ENCODE measurements around the gene OR13A1. TPM values are rescaled to one million over a fixed set of nuclear protein-coding genes. Genes with fewer than 3 reads are reported as not detected.
"Not testable (repeated sequence)": the region's sequence is repeated elsewhere in the genome, so short reads cannot be mapped to it uniquely, and the experiment has no call there.

Gene OR13A1
- total and polyA plus RNA-seq, 4 donors = 0.15 to 0.31 (median 0.28) TPM; not detected in 1

GRCh38 chr10:45313264-45313873 lies 2.0 kb downstream of the OR13A1 start:
- Histone ChIP-seq H3K9me3 (ENCODE audit: control insufficient read depth in 4 of 4, insufficient read depth in 3 of 4, low read length in 3 of 4) (peaks cover 0 to 5% (median 2%) of the 10 kb centered on the region in 4 donors), H3K4me3 (no peak overlapping the region), H3K27me3 (ENCODE audit: control insufficient read depth in 3 of 3, insufficient read depth in 3 of 3, low read length in 2 of 3) (no peaks in the 10 kb centered on the region), H3K4me1 (ENCODE audit: control insufficient read depth in 5 of 5, insufficient read depth in 5 of 5, low read length in 5 of 5) (peaks cover 0 to 2% (median 0%) of the 10 kb centered on the region in 5 donors), H3K27ac (ENCODE audit: low read depth in 1 of 2, low read length in 1 of 2) (no peak overlapping the region), H3K9ac (ENCODE audit: insufficient read depth in 1 of 2, low read length in 2 of 2) (no peak overlapping the region), H3K36me3 (ENCODE audit: control insufficient read depth in 4 of 4, insufficient read depth in 4 of 4, low read length in 4 of 4) (no peaks in the 10 kb centered on the region)
- ATAC-seq (ENCODE audit: insufficient read depth, low FRiP score) (no peak), DNase-seq (no peak)
- TF ChIP-seq, protein P1, sequence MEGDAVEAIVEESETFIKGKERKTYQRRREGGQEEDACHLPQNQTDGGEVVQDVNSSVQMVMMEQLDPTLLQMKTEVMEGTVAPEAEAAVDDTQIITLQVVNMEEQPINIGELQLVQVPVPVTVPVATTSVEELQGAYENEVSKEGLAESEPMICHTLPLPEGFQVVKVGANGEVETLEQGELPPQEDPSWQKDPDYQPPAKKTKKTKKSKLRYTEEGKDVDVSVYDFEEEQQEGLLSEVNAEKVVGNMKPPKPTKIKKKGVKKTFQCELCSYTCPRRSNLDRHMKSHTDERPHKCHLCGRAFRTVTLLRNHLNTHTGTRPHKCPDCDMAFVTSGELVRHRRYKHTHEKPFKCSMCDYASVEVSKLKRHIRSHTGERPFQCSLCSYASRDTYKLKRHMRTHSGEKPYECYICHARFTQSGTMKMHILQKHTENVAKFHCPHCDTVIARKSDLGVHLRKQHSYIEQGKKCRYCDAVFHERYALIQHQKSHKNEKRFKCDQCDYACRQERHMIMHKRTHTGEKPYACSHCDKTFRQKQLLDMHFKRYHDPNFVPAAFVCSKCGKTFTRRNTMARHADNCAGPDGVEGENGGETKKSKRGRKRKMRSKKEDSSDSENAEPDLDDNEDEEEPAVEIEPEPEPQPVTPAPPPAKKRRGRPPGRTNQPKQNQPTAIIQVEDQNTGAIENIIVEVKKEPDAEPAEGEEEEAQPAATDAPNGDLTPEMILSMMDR (IDR thresholded peaks at IDR 0.05; ENCODE audit: control extremely low read depth, extremely low read depth) = no peak
- 78 to 92% methylated on average over 3 of the region's 3 CpGs for WGBS, 2 donors

GRCh38 chr10:45308707-45309106 lies 6.7 kb downstream of the OR13A1 start:
- Histone ChIP-seq H3K27me3 (ENCODE audit: control insufficient read depth in 3 of 3, insufficient read depth in 3 of 3, low read length in 2 of 3) (no peaks in the 10 kb centered on the region), H3K9me3 (ENCODE audit: control insufficient read depth in 4 of 4, insufficient read depth in 3 of 4, low read length in 3 of 4) (peaks cover 0 to 2% (median 0%) of the 10 kb centered on the region in 4 donors), H3K27ac (ENCODE audit: low read depth in 1 of 2, low read length in 1 of 2) (no peak overlapping the region), H3K9ac (ENCODE audit: insufficient read depth in 1 of 2, low read length in 2 of 2) (no peak overlapping the region), H3K36me3 (ENCODE audit: control insufficient read depth in 4 of 4, insufficient read depth in 4 of 4, low read length in 4 of 4) (no peaks in the 10 kb centered on the region), H3K4me1 (ENCODE audit: control insufficient read depth in 5 of 5, insufficient read depth in 5 of 5, low read length in 5 of 5) (peaks cover 0 to 2% (median 0%) of the 10 kb centered on the region in 5 donors), H3K4me3 (no peak overlapping the region)
- ATAC-seq (ENCODE audit: insufficient read depth, low FRiP score) (no peak), DNase-seq (peak in 2 of 3 donors; percentile 0 to 7)
- TF ChIP-seq, protein P1 (IDR thresholded peaks at IDR 0.05; ENCODE audit: control extremely low read depth, extremely low read depth) = no peak

DNA sequence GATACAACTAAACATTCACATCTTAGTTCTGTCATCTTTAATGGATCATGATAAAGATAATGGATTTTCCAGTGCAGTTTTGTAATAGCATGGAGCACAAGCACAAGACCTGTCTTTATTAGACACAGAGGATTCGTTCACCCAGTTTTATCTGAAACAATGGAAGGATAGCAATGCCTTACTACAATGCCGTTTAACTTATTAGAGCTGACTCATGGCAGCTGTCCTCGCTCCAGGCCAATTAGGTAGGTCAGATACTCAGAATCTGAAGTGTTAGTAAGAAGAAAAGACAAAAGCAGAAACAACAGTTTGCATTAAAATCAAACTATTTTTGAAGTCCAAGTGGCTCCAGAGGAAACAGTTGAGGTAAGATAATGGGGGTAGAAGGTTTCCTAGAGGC lies 12.8 kb downstream of the OR13A1 start:
- H3K4me1 ChIP-seq (ENCODE audit: control insufficient read depth in 5 of 5, insufficient read depth in 5 of 5, low read length in 5 of 5) = no peaks in the 10 kb centered on the region
- WGBS, 2 donors = 57 to 66% methylated on average over 3 of the region's 3 CpGs
- no peak overlapping the region for H3K4me3 ChIP-seq
- ATAC-seq (ENCODE audit: insufficient read depth, low FRiP score) (no peak), DNase-seq (no peak)
- H3K36me3 ChIP-seq (ENCODE audit: control insufficient read depth in 4 of 4, insufficient read depth in 4 of 4, low read length in 4 of 4) = no peaks in the 10 kb centered on the region
- no peaks in the 10 kb centered on the region for H3K27me3 ChIP-seq (ENCODE audit: control insufficient read depth in 3 of 3, insufficient read depth in 3 of 3, low read length in 2 of 3)
- H3K9ac ChIP-seq (ENCODE audit: insufficient read depth in 1 of 2, low read length in 2 of 2) = no peak overlapping the region
- H3K9me3 ChIP-seq (ENCODE audit: control insufficient read depth in 4 of 4, insufficient read depth in 3 of 4, low read length in 3 of 4) = no peaks in the 10 kb centered on the region
- H3K27ac ChIP-seq (ENCODE audit: low read depth in 1 of 2, low read length in 1 of 2) = no peak overlapping the region
- TF ChIP-seq, protein P1 (IDR thresholded peaks at IDR 0.05; ENCODE audit: control extremely low read depth, extremely low read depth) = no peak

- H3K4me3 ChIP-seq; H3K27ac ChIP-seq (ENCODE audit: low read depth in 1 of 2, low read length in 1 of 2); H3K9me3 ChIP-seq (ENCODE audit: control insufficient read depth in 4 of 4, insufficient read depth in 3 of 4, low read length in 3 of 4); H3K27me3 ChIP-seq (ENCODE audit: control insufficient read depth in 3 of 3, insufficient read depth in 3 of 3, low read length in 2 of 3); DNase-seq; H3K36me3 ChIP-seq (ENCODE audit: control insufficient read depth in 4 of 4, insufficient read depth in 4 of 4, low read length in 4 of 4); H3K4me1 ChIP-seq (ENCODE audit: control insufficient read depth in 5 of 5, insufficient read depth in 5 of 5, low read length in 5 of 5); ATAC-seq (ENCODE audit: insufficient read depth, low FRiP score); H3K9ac ChIP-seq (ENCODE audit: insufficient read depth in 1 of 2, low read length in 2 of 2): not testable (repeated sequence)
- 71 to 74% methylated on average over 4 of the region's 4 CpGs for WGBS, 2 donors
Measured at GRCh38 chr10:45298341-45298955, 17.0 kb downstream of the OR13A1 start.

All from lung (tissue), 12 donors.